GM12872 (cell line): ENCODE measurements around the gene SCFD2.

Source experiments
- TF ChIP-seq, protein P1 (sequence below): IDR thresholded peaks from 3 replicates; pipeline ENCODE4 v1.5.1; 2011; ENCODE audit warnings: low read depth, mild to moderate bottlenecking, low read length, moderate library complexity; ENCODE audit not compliant: insufficient read depth

The SCFD2 gene

DNA sequence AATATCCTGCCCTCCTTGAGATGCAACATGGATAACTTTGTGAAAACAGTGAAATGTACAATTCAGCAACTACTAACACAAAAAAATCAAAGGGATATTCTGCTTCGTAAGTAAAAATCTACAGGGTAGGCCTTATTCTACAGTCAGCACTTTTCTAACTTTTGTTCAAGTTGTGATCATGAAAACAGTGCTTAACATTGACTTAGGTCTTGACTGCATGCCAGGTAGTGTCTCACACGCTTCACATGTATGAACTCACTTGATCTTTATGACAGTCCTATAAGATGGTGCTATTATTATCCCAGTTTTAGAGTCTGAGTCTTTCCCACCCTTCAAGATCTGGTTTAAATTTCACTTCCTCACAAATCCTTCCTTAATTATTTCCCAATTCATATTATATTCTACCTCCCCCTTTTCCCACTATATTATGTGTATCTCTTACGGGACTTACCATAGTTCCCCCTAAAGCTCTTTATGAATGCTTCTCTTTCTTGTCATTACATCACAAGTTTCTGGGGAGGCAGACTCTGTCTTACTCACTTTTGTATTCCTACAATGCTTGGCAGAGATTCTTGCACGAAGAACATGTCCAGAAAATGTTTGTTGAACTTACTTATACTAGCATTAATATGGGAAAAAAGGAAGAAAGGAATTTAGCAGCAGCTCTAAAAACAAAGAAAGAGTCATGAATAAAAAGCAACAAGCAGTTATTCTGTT, 179.8 kb downstream of the SCFD2 start:
- TF ChIP-seq, protein P1, sequence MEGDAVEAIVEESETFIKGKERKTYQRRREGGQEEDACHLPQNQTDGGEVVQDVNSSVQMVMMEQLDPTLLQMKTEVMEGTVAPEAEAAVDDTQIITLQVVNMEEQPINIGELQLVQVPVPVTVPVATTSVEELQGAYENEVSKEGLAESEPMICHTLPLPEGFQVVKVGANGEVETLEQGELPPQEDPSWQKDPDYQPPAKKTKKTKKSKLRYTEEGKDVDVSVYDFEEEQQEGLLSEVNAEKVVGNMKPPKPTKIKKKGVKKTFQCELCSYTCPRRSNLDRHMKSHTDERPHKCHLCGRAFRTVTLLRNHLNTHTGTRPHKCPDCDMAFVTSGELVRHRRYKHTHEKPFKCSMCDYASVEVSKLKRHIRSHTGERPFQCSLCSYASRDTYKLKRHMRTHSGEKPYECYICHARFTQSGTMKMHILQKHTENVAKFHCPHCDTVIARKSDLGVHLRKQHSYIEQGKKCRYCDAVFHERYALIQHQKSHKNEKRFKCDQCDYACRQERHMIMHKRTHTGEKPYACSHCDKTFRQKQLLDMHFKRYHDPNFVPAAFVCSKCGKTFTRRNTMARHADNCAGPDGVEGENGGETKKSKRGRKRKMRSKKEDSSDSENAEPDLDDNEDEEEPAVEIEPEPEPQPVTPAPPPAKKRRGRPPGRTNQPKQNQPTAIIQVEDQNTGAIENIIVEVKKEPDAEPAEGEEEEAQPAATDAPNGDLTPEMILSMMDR: no peak

GRCh38 chr4:53183754-53184153, 182.1 kb downstream of the SCFD2 start:
- TF ChIP-seq, protein P1: no peak

- TF ChIP-seq, protein P1: no peak
Measured at GRCh38 chr4:53175640-53176039, 190.2 kb downstream of the SCFD2 start.

DNA sequence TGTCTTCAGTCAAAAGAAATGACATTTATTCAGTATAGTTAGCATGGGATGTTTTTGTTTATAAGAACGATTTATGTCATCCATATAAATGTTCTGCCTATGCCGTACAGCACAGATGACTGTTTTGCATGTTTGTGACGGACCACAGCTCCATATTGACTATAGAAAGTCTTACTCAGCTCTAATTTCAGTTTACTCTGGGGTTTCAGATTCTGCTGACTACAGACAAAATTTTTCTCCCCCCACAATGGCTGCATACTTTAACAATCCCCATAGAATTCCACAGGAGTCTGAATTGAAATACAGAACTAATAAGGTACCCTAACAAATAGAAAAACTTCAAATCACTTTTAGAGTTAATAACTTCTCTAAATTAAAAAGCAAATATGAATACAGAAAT, 191.0 kb downstream of the SCFD2 start:
- TF ChIP-seq, protein P1: no peak

DNA sequence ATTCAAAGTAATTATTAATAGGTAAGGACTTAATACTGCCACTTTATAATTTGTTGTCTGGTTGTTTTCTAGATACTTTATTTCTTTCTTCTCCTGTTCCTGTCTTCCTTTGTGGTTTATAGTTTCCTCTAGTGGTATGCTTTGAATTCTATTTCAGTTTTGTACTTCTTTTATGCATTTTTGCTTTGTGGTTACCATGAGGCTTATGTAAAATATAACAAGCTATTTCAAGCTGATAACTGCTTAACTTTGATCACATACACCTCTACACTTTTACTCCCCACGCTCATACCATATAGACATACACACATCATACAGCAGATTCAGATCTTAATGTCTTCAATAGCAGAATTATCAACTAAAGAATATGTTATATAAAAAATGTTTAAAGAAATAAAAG, 192.3 kb downstream of the SCFD2 start:
- TF ChIP-seq, protein P1: no peak

DNA sequence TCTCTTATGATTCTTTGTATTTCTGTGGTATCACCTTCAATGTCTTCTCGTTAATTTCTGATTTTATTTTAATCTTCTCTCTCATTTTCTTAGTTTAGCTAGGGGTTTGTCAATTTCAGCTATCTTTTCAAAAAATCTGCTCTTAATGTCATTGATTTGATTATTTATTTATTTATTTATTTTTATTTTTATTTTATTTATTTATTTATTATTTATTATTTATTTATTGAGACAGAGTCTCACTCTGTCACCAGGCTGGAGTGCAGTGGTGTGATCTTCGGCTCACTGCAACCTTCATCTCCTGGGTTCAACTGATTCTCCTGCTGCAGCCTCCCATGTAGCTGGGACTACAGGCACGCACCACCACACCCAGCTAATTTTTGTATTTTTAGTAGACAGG, 194.1 kb downstream of the SCFD2 start:
- TF ChIP-seq, protein P1: no peak

DNA sequence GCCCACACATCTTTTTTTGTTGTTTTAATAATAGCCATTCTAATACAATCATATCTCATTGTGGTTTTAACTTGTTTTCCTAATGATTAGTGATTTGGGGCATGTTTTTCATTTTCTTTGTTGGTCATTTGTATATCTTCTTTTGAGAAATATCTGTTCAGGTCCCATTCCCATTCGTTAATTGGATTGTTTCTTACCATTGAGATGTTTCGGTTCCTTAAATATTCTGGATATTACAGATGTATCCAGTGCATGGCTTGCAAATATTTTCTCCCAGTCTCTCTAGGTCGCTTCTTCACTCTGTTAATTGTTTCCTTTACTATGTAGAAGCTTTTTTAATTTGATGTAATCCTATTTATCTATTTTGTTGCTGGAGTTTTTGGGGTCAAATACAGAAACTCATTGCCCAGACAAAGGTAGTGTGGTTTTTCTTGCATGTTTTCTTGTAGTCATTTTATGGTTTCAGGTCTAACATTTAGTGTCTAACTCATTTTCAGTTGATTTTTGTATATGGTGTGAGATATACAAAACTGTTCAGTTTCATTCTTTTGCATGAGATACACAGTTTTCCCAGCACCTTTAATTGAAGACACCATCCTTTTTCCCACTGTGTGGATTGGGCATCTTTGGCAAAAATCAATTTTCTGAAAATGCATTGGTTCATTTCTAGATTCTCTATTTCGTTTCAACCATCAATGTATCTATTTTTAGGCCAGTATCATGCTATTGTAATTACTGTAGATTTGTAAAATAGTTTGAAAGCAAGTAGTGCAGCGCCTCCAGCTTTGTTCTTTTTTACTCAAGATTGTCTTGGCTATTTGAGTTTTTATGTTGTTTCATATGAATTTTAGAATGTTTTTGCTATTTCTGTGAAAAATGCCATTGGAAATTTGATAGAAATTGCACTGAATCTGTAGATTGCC, 195.9 kb downstream of the SCFD2 start:
- TF ChIP-seq, protein P1: no peak
